Effector memory CD8-positive, alpha-beta T cell (primary cell): ENCODE data around the gene FASTKD3.
"Not testable (repeated sequence)": the region's sequence is repeated elsewhere in the genome, so short reads cannot be mapped to it uniquely, and the experiment has no call there.

Experiments
- ATAC-seq: fragments of 150-1000 bp; cut with Tn5 transposase; replicated peaks from 2 replicates; pipeline ENCODE4 v1.10.0; 2021; ENCODE audit warnings: mild to moderate bottlenecking, moderate library complexity
- DNase-seq, 3 experiments: peaks; one replicate each; pipeline ENCODE4 v3.0.0; 2021
- H3K27ac Mint-ChIP-seq, 2 donors: one replicate each; pipeline ENCODE4 v1.8.0; 2022; ENCODE audit warnings: mild to moderate bottlenecking in 2 of 2, mixed read lengths in 2 of 2, moderate library complexity in 2 of 2
- H3K27me3 Mint-ChIP-seq, 2 donors: one replicate each; pipeline ENCODE4 v1.8.0; 2022; ENCODE audit warnings: mixed read lengths in 2 of 2
- H3K36me3 Mint-ChIP-seq: one replicate; pipeline ENCODE4 v1.8.0; 2022; ENCODE audit warnings: mild to moderate bottlenecking, moderate library complexity, mixed read lengths; ENCODE audit not compliant: insufficient read depth
- H3K4me1 Mint-ChIP-seq, 2 donors: one replicate each; pipeline ENCODE4 v1.8.0; 2022; ENCODE audit warnings: low read depth in 2 of 2, mixed read lengths in 2 of 2
- H3K4me3 Mint-ChIP-seq, 2 donors: one replicate each; pipeline ENCODE4 v1.8.0; 2022; ENCODE audit warnings: mild to moderate bottlenecking in 2 of 2, mixed read lengths in 2 of 2, moderate library complexity in 2 of 2
- H3K9me3 Mint-ChIP-seq, 2 donors: one replicate each; pipeline ENCODE4 v1.8.0; 2022; ENCODE audit warnings: mixed read lengths in 2 of 2
- total RNA-seq, 9 experiments: gene quantifications; one replicate each; lab custom pipeline; 2026; lab: John Stamatoyannopoulos, UW

The FASTKD3 gene
- 6.1 to 27.6 (median 18.9) reads per million in 9 experiments for total RNA-seq

- DNase-seq (peak; percentile 84 to 88 (median 84)), ATAC-seq (peak; percentile 97)
- Mint-ChIP-seq H3K36me3 (peaks cover 20% of the 10 kb centered on the region), H3K4me1 (peaks cover 53 to 69% of the 10 kb centered on the region in 2 donors), H3K27ac (peak within 1 kb of the TSS; percentile 68 to 92), H3K27me3 (no peaks in the 10 kb centered on the region), H3K9me3 (no peaks in the 10 kb centered on the region), H3K4me3 (peak within 1 kb of the TSS; percentile 82 to 96)
Measured at GRCh38 chr5:7868773-7869473, at the start of gene FASTKD3, which contains the start of gene MTRR. FASTKD3 (minus strand) TSS chr5:7869031; CDS start chr5:7868083, 948 bp downstream. MTRR (plus strand) TSS chr5:7869148; CDS start chr5:7870795, 1,647 bp downstream.

- Mint-ChIP-seq H3K36me3 (no peaks in the 10 kb centered on the region), H3K27ac (no peak overlapping the region), H3K27me3 (peaks cover 6 to 10% of the 10 kb centered on the region in 2 donors), H3K4me3 (no peak overlapping the region), H3K9me3 (peaks cover 0 to 3% of the 10 kb centered on the region in 2 donors), H3K4me1 (no peaks in the 10 kb centered on the region)
- DNase-seq (no peak), ATAC-seq (no peak)
Measured at GRCh38 chr5:7917130-7918123, 48.6 kb upstream of the FASTKD3 start.

GRCh38 chr5:7916171-7916804 is 47.5 kb upstream of the FASTKD3 start:
- no peaks in the 10 kb centered on the region for H3K36me3 Mint-ChIP-seq
- no peak for DNase-seq
- no peak overlapping the region for H3K27ac Mint-ChIP-seq
- H3K9me3 Mint-ChIP-seq, result peaks cover 0 to 3% of the 10 kb centered on the region in 2 donors
- no peaks in the 10 kb centered on the region for H3K4me1 Mint-ChIP-seq
- no peak for ATAC-seq
- peaks cover 0 to 6% of the 10 kb centered on the region in 2 donors for H3K27me3 Mint-ChIP-seq
- no peak overlapping the region for H3K4me3 Mint-ChIP-seq

GRCh38 chr5:7911429-7911771 is 42.6 kb upstream of the FASTKD3 start:
- peaks cover 6 to 12% of the 10 kb centered on the region in 2 donors for H3K9me3 Mint-ChIP-seq
- H3K27me3 Mint-ChIP-seq, result not testable (repeated sequence)

GRCh38 chr5:7910738-7911428 is 42.1 kb upstream of the FASTKD3 start:
- no peak overlapping the region for H3K27ac Mint-ChIP-seq

More at GRCh38 chr5:7911429-7911771, 42.6 kb upstream of the FASTKD3 start:
- not testable (repeated sequence) for H3K4me1 Mint-ChIP-seq, ATAC-seq, H3K36me3 Mint-ChIP-seq, H3K4me3 Mint-ChIP-seq, H3K27ac Mint-ChIP-seq, DNase-seq

GRCh38 chr5:7908317-7908716 is 39.5 kb upstream of the FASTKD3 start:
- no peak for ATAC-seq
- peaks cover 6 to 12% of the 10 kb centered on the region in 2 donors for H3K9me3 Mint-ChIP-seq
- no peak overlapping the region for H3K27ac Mint-ChIP-seq
- DNase-seq, result no peak
- no peaks in the 10 kb centered on the region for H3K4me1 Mint-ChIP-seq
- peaks cover 4% of the 10 kb centered on the region for H3K36me3 Mint-ChIP-seq
- H3K4me3 Mint-ChIP-seq, result no peak overlapping the region
- no peaks in the 10 kb centered on the region for H3K27me3 Mint-ChIP-seq

More at GRCh38 chr5:7910738-7911428, 42.1 kb upstream of the FASTKD3 start:
- H3K27me3 Mint-ChIP-seq, result no peaks in the 10 kb centered on the region
- ATAC-seq (no peak), DNase-seq (no peak)
- peaks cover 6 to 12% of the 10 kb centered on the region in 2 donors for H3K9me3 Mint-ChIP-seq
- no peak overlapping the region for H3K4me3 Mint-ChIP-seq
- peaks cover 4% of the 10 kb centered on the region for H3K36me3 Mint-ChIP-seq
- H3K4me1 Mint-ChIP-seq, result no peaks in the 10 kb centered on the region

- no peaks in the 10 kb centered on the region for H3K27me3 Mint-ChIP-seq
- no peak overlapping the region for H3K27ac Mint-ChIP-seq
- DNase-seq (no peak), ATAC-seq (no peak)
- H3K4me3 Mint-ChIP-seq, result no peak overlapping the region
- peaks cover 3 to 12% of the 10 kb centered on the region in 2 donors for H3K9me3 Mint-ChIP-seq
- no peaks in the 10 kb centered on the region for H3K4me1 Mint-ChIP-seq
- peaks cover 4% of the 10 kb centered on the region for H3K36me3 Mint-ChIP-seq
Measured at GRCh38 chr5:7907612-7908011, 38.8 kb upstream of the FASTKD3 start.

- H3K27ac Mint-ChIP-seq, result peak overlapping the region in 1 of 2 donors; percentile 10
Measured at GRCh38 chr5:7904170-7904569, 35.3 kb upstream of the FASTKD3 start.

GRCh38 chr5:7902666-7903625 is 34.1 kb upstream of the FASTKD3 start:
- peaks cover 37% of the 10 kb centered on the region for H3K36me3 Mint-ChIP-seq

More at GRCh38 chr5:7904170-7904569, 35.3 kb upstream of the FASTKD3 start:
- H3K27me3 Mint-ChIP-seq, result no peaks in the 10 kb centered on the region
- ATAC-seq (no peak), DNase-seq (no peak)
- H3K4me3 Mint-ChIP-seq, result no peak overlapping the region
- peaks cover 2 to 12% of the 10 kb centered on the region in 2 donors for H3K9me3 Mint-ChIP-seq
- H3K36me3 Mint-ChIP-seq, result peaks cover 29% of the 10 kb centered on the region
- no peaks in the 10 kb centered on the region for H3K4me1 Mint-ChIP-seq

GRCh38 chr5:7902201-7902600 is 33.4 kb upstream of the FASTKD3 start:
- DNase-seq, result no peak
- Mint-ChIP-seq H3K27ac (no peak overlapping the region), H3K9me3 (no peaks in the 10 kb centered on the region), H3K4me3 (no peak overlapping the region), H3K27me3 (no peaks in the 10 kb centered on the region), H3K4me1 (no peaks in the 10 kb centered on the region), H3K36me3 (peaks cover 45% of the 10 kb centered on the region)
- ATAC-seq, result no peak

More at GRCh38 chr5:7902666-7903625, 34.1 kb upstream of the FASTKD3 start:
- DNase-seq (no peak), ATAC-seq (no peak)
- Mint-ChIP-seq H3K27ac (no peak overlapping the region), H3K4me3 (no peak overlapping the region), H3K4me1 (no peaks in the 10 kb centered on the region), H3K9me3 (peaks cover 2 to 5% of the 10 kb centered on the region in 2 donors), H3K27me3 (no peaks in the 10 kb centered on the region)

- Mint-ChIP-seq H3K36me3 (peaks cover 91% of the 10 kb centered on the region), H3K27ac (peak overlapping the region in 1 of 2 donors; percentile 1), H3K4me3 (no peak overlapping the region), H3K27me3 (no peaks in the 10 kb centered on the region), H3K9me3 (no peaks in the 10 kb centered on the region), H3K4me1 (no peaks in the 10 kb centered on the region)
- ATAC-seq, result peak; percentile 53
- peak in 1 of 3 experiments; percentile 8 for DNase-seq
Measured at GRCh38 chr5:7897014-7897600, 28.3 kb upstream of the FASTKD3 start.
